ENCODE data around the gene MAEA.

MAEA gene

DNA sequence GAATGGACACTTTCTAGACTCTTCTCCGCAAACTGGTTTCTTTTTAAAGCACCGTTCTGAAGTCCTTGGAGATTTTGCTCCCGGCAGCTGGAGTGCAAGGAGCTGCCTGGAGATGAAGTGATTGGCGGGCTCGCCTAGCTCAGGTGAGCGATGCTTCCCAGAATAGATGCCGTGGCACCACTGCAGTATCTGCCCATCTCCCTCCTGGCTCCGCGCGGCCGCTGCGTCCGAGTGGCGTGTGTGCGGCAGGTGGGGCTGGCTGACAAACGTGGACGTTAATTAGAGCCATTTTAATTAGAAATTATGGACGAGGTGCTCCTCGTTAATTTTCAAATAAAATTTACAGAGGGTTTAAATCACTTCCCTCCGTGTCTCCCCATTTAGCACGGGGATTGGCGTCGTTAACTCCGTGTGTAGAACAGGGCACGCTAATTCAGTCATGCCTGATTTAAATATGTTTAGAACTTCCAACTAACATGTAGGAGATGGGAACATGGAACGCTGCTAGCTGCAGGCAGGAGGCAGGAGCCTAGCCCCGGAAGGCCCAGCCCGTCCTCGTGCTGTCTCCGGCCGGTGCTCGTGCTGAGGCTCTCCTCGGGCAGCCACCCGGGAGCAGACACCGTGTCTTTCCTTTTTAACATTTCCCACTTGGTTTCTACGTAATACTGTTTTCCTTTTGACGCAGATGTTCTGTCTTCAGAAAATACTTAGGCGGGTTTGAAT lies 68.9 kb downstream of the MAEA start:
- H3K4me1 ChIP-seq: no peaks in the 10 kb centered on the region
- TF ChIP-seq, protein P1, sequence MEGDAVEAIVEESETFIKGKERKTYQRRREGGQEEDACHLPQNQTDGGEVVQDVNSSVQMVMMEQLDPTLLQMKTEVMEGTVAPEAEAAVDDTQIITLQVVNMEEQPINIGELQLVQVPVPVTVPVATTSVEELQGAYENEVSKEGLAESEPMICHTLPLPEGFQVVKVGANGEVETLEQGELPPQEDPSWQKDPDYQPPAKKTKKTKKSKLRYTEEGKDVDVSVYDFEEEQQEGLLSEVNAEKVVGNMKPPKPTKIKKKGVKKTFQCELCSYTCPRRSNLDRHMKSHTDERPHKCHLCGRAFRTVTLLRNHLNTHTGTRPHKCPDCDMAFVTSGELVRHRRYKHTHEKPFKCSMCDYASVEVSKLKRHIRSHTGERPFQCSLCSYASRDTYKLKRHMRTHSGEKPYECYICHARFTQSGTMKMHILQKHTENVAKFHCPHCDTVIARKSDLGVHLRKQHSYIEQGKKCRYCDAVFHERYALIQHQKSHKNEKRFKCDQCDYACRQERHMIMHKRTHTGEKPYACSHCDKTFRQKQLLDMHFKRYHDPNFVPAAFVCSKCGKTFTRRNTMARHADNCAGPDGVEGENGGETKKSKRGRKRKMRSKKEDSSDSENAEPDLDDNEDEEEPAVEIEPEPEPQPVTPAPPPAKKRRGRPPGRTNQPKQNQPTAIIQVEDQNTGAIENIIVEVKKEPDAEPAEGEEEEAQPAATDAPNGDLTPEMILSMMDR (IDR thresholded peaks at IDR 0.05): no peak
- H3K4me3 ChIP-seq (ENCODE audit: low read depth, low read length): no peak overlapping the region
- H3K27me3 ChIP-seq (ENCODE audit: control insufficient read depth, insufficient read depth, low read length): no peaks in the 10 kb centered on the region
- H3K9ac ChIP-seq: no peak overlapping the region
- no peak overlapping the region for H2AFZ ChIP-seq
- H3K27ac ChIP-seq: no peak overlapping the region
- H3K9me3 ChIP-seq (ENCODE audit: control insufficient read depth, low read length): no peaks in the 10 kb centered on the region
- H3K4me2 ChIP-seq (ENCODE audit: low read length): no peak overlapping the region
- H3K79me2 ChIP-seq: no peaks in the 10 kb centered on the region
- no peaks in the 10 kb centered on the region for H3K36me3 ChIP-seq (ENCODE audit: control insufficient read depth, insufficient read depth, low read length)

DNA sequence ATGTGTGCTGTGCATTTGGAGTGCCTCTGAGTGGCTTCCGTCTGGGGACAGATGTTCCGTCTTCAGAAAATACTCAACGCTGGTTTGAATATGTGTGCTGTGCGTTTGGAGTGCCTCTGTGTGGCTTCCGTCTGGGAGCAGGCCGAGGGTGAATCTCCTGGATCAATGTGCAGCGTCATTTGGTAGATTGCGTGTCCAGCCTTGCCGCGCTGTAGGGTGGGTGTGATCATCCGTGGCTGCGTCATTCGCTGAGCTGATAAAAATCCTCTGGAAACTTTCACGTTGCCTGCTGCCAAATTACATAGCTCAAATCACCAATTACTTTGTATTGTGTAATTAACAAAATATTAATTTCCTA lies 69.4 kb downstream of the MAEA start:
- H3K9me3 ChIP-seq (ENCODE audit: control insufficient read depth, low read length): no peaks in the 10 kb centered on the region
- TF ChIP-seq, protein P1 (IDR thresholded peaks at IDR 0.05): no peak
- H3K27ac ChIP-seq: no peak overlapping the region
- no peak overlapping the region for H2AFZ ChIP-seq
- H3K9ac ChIP-seq: no peak overlapping the region
- H3K27me3 ChIP-seq (ENCODE audit: control insufficient read depth, insufficient read depth, low read length): no peaks in the 10 kb centered on the region
- H3K4me1 ChIP-seq: no peaks in the 10 kb centered on the region
- no peak overlapping the region for H3K4me3 ChIP-seq (ENCODE audit: low read depth, low read length)
- no peaks in the 10 kb centered on the region for H3K79me2 ChIP-seq
- no peak overlapping the region for H3K4me2 ChIP-seq (ENCODE audit: low read length)
- H3K36me3 ChIP-seq (ENCODE audit: control insufficient read depth, insufficient read depth, low read length): no peaks in the 10 kb centered on the region

DNA sequence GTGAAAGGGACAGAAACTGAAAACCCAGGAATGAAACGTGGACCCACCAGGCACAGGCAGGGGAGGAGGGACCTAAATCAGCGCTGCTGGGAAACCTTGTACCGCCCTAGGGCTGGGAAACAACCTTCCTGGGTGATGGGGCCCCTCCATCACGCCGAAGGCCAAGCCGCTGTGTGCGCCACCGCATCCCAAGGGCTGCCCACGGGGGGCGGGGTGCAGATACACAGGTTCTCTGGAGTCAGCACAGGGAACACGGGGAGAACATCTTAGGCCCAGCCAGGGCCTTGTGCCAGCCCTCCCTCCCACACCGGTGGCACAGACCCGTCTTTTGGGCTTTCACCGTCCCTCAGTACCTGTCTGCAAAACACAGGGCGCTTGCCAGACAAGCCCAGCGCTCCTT lies 70.3 kb downstream of the MAEA start:
- no peak overlapping the region for H3K9ac ChIP-seq
- no peak overlapping the region for H3K27ac ChIP-seq
- H3K36me3 ChIP-seq (ENCODE audit: control insufficient read depth, insufficient read depth, low read length): no peaks in the 10 kb centered on the region
- no peaks in the 10 kb centered on the region for H3K4me1 ChIP-seq
- H3K4me3 ChIP-seq (ENCODE audit: low read depth, low read length): no peak overlapping the region
- H3K27me3 ChIP-seq (ENCODE audit: control insufficient read depth, insufficient read depth, low read length): no peaks in the 10 kb centered on the region
- TF ChIP-seq, protein P1 (IDR thresholded peaks at IDR 0.05): no peak
- no peaks in the 10 kb centered on the region for H3K9me3 ChIP-seq (ENCODE audit: control insufficient read depth, low read length)
- H3K4me2 ChIP-seq (ENCODE audit: low read length): no peak overlapping the region
- no peak overlapping the region for H2AFZ ChIP-seq
- no peaks in the 10 kb centered on the region for H3K79me2 ChIP-seq

DNA sequence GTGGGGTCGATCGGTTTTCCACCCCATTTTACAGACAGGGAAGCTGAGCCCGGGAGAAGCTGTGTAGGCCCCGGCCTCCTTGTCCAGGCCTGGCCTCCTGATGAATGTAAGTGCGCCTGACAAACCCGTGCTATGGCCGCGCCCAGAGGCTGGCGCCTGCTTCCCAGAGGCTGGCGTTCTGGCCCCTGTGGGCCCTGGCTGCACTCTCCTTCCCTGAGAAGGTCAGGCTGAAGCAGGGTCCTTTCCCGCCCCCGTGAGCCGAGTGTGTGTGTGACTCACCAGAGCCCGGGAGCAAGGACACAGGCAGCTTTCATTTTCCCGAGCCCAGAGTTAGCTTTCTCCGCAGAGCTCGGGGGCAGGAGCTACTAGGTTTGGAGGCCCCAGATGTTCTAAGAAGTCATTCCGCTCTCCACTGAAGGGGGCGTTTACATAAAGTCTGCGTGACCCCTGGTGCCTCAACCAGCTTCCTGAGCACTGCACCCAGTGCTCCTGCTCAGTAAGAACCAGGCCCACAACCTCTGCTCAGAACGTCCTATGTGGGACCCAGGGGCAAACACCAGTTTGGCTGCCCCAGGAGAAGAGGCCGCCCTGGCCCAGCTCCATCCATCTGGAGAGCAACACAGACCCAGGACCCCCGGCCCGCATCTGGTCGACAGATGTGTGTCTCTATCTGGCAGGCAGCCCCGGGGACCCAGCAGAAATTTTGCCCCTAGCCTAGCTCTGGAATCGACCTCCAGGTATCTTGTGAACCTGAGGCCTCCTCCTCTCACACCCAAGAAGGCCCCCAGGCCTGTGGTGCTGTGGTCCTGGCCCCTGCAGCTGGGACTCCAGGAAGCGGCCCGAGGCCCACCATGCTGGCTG lies 71.0 kb downstream of the MAEA start:
- no peak overlapping the region for H2AFZ ChIP-seq
- no peaks in the 10 kb centered on the region for H3K79me2 ChIP-seq
- no peaks in the 10 kb centered on the region for H3K27me3 ChIP-seq (ENCODE audit: control insufficient read depth, insufficient read depth, low read length)
- no peak overlapping the region for H3K27ac ChIP-seq
- TF ChIP-seq, protein P1 (IDR thresholded peaks at IDR 0.05): no peak
- H3K4me3 ChIP-seq (ENCODE audit: low read depth, low read length): no peak overlapping the region
- H3K4me2 ChIP-seq (ENCODE audit: low read length): no peak overlapping the region
- H3K4me1 ChIP-seq: no peaks in the 10 kb centered on the region
- H3K9ac ChIP-seq: no peak overlapping the region
- H3K9me3 ChIP-seq (ENCODE audit: control insufficient read depth, low read length): no peaks in the 10 kb centered on the region
- no peaks in the 10 kb centered on the region for H3K36me3 ChIP-seq (ENCODE audit: control insufficient read depth, insufficient read depth, low read length)
